Fibroblast of peridontal ligament (primary cell): ENCODE results near the gene TMCO6.
"Not testable (repeated sequence)": the region's sequence is repeated elsewhere in the genome, so short reads cannot be mapped to it uniquely, and the experiment has no call there.

Experiments
- DNase-seq: peaks from one replicate; pipeline ENCODE4 v3.0.0-alpha.2; 2010; ENCODE audit errors: extremely low read depth

The TMCO6 gene

DNA sequence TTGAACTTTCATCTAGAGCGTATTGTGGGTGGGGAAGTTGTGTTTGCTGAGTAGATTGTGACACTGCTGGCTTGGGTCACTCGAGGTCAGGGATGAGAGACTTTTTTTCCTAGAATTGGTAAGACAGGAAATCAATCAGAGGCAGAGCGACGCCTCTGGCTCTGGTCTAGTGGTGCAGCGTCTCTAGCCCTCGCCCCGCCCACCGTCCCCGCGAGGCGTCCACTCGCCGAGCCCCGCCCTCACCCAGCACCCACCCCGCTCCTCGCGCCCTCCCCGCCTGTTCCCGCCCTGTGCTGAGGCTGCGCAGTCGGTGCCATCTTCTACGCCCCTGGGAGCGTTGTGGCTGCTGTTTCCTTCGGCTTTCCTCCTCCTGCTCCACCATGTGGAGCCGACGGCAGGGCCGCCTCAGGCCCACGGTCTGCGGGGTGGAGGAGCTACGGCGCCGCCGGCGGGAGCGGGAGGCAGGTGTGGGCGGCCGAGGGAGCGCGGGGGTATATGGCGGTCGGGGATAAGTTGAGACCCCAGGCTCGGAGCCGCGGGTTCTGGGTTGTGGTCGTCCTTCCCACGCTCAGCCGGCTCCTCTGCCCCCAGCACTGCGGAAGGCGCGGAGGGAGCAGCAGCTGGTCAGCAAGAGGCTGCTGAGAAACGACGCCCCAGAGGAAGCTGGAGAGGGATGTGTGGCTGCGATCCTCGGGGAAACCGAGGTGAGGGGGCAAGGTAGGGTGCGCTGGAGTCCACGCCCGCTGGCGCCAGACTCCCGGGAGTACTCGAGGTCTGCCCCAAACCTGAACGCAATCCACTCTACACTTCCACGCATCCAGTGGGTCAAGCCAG is at the start of gene TMCO6:
Gene TMCO6, plus strand, starts transcription at position 304 of the 834 bp plus-strand sequence. Its CDS starts 77 bp downstream, at position 381.
- peak; percentile 95 for DNase-seq

DNA sequence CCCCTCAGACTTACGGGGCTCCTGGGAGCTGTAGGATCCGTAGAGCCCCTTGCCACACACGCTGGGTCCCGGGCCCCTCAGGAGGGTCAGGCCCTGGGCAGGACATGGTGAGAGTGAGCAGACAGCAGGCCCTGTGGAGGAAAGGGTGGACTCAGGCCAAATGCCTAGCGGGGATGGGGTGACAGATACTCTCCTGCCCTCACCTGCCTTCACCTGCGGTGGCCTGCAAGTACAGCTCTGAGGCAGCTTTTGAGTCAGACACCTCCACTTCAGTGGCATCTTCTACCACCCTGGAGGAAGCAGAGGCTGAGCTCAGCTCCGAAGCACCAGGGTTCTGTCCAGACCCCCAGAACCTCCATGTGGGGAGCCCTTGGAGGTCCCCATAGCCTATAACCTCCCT is 48.4 kb upstream of the TMCO6 start:
- no peak for DNase-seq

DNA sequence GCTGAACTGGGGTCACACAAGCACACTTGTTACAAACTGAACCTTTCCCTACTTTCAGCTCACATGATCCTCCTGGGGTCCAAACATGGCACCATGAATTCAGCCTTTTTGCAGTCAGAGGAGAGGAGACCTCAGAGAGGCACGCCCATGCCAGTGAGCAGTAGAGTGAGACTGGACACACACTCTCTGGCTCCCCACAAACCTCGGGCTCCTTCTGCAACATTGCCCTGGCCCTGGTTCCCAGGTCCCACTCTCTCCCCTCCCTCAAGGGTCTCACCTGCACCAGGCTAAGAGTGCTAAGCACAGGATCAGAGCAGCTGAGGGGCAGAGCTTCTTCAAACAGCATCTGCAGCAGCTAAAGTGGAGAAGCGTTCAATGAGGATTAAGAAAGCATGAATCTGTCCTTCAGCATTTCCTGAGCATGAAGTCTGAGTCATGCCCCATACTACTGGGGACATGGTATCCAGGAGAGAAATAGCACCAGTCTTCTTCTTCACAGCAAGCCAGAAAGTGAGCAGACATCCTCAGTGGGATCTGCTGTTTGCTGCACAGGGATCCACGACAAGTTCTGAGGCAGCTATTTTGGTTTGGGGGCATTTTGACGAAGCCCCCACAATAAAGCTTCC is 47.4 kb upstream of the TMCO6 start:
- DNase-seq, result peak; percentile 22

DNA sequence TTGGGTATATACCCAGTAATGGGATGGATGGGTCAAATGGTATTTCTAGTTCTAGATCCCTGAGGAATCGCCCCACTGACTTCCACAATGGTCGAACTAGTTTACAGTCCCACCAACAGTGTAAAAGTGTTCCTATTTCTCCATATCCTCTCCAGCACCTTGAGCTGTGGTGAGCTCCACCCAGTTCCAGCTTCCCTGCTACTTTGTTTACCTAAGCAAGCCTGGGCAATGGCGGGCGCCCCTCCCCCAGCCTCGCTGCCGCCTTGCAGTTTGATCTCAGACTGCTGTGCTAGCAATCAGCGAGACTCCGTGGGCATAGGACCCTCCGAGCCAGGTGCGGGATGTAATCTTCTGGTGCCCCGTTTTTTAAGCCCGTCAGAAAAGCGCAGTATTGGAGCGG is 46.2 kb upstream of the TMCO6 start:
- not testable (repeated sequence) for DNase-seq

DNA sequence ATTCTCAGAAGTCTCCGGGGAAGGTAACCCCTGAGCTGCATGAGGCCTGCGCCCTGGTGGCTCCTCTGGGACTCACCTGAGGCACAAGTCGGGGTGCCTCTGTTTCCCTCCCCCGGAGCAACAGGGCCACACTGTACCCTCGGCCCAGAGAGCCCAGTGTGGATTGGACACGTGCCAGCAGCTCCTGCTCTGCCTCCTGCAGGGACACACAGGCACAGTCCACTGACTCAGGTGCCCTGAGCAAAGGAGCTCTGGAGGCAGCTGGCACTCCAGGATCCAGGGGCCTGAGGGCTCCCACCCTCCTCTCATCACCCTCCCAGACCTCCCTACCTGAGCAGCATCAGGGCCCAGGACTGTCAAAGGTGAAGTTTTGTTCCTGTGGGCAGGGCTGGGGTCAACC is 45.1 kb upstream of the TMCO6 start:
- DNase-seq, result no peak

DNA sequence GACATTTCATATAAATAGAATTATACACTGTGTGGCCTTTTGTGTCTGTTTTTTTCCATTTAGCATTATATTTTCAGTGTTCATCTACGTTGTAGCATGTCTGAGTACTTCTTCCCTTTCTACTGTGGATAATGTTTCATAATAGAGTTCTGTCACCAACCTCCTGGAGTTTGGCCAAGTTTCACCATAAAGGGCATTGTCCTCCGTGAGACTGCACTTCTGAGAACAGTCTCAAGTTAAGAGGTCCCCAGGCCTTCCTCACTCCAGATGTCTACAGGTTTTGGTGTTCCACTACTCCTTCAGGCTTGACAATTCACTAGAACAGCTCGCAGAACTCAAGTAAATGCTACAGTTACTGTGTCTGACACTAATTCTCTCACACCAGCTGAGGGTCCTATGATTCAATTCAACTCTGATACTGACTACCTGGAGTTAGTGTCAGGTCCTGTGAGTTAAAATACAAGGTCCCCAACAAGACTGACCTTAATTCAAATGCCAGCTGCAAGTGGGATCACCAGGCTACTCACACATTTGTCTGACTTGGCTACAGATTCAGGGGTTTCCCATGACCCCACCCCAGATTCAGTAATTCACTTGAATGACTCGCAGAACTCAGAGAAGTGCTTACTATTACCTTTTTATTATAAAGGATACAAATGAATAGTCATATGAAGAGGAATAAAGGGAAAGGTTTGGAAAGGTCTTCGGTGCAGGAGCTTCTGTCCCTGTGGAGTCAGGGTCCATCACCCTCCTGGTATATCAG is 43.5 kb upstream of the TMCO6 start:
- DNase-seq, result no peak

DNA sequence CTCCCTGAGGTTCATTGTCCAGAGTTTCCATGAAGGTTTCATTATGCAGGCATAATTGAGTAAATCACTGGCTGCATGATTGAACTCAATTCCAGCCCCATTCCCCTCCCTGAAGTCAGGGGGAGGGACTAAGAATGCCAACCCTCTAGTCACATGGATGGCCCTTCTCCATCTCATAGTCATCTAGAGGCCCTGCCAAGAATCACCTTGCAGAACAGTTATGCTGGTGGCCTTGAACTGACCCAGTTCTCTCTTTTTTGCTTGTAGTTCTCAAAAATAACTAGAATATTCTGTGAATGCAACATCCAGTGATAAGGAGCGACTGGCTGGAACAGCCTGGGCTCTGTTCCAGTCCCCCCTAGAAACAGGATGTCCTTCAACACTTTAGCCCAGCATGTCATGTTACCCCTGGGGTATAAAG is 42.9 kb upstream of the TMCO6 start:
- DNase-seq, result no peak

DNA sequence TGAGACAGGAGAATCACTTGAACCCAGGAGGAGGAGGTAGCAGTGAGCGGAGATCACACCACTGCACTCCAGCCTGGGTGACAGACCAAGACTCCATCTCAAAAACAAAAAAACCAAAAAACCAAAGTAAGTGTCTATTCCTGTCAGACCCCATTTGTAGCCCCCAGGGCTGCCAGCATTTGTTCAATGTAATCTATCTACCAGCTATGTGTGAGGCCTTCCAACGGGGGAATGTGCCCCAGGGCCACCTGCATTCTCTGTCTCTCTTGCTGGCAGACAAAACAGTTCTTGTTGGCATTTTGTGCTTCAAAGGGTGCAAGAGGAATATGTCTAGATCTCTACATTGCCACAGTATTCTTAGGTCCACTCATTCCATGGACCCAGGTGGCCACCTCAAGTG is 40.4 kb upstream of the TMCO6 start:
- DNase-seq, result no peak

DNA sequence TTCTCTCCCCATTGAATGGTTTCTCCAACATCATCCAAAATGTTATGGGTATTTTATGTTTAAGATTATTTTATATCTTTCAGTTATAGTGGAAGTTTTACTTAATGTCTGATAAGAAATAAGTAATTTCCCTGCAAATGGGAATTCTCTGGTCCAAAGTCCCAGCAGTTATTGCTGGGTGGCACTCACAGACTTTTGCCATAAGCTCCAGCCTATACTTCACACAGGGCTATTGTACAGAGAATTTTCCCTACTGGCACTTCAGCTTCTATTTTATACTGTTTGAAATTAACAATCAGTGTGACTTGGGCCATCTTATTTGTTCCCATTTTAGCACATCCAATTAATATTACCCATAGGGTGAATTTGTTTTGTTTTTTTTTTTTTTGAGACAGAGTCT is 39.2 kb upstream of the TMCO6 start:
- DNase-seq, result no peak

DNA sequence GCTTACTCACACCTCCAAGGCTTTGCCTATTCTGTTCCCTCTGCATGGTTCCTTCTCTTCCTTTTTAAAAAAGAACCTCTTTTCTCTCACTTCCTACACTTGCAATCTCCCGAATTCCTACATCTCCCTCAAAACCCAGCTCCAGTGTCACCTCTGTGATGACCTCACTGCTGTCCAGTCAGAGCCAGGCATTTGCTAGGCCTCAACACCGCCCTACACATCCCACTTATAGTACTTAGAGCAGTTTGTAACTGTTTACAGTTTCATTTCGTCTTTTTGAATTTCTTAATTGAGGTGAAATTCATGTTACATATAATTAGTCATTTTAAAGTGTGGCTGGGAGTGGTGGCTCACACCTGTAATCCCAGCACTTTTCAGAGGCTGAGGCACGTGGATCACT is 37.1 kb upstream of the TMCO6 start:
- no peak for DNase-seq

DNA sequence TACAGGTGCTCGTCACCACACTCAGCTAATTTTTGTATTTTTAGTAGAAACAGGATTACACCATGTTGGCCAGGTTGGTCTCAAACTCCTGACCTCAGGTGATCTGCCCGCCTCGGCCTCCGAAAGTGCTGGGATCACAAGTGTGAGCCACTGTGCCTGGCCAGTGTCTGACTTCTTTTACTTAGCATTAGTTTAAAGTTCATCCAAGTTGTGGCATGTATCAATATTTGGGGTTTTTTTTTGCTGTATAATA is 35.9 kb upstream of the TMCO6 start:
- not testable (repeated sequence) for DNase-seq

DNA sequence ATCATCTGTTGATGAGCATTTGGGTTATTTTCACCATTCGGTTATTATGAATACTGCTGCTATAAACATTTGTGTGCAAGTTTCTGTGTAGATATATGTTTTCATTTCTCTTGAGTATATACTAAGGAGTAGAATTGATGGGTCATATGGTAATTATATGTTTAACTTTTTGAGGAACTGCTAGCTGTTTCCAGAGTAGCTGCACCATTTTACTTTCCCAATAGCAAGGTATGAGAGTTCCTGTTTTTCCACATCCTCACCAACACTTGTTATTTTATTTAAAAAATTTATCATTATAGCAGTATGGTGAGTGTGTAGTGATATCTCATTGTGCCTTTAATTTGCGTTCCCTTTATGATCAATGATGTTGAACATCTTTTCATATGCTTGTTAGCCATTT is 35.5 kb upstream of the TMCO6 start:
- no peak for DNase-seq

DNA sequence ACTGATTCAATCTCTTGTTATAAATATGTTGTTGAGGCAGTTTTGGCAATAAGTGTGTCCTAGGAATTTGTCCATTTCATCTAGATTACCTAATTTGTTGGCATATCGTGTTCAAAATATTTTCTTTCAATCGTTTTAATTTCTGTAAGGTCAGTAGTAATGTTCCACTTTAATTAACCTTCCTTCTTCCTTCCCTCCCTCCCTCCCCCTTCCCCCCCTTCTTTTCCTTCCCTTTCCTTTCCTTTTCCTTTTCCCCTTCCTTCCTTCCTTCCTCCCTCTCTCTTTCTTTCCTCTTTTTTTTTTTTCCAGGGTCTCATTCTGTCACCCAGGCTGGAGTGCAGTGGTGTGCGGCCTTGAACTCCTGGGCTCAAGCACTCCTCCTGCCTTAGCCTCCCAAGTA is 33.4 kb upstream of the TMCO6 start:
- DNase-seq, result no peak

DNA sequence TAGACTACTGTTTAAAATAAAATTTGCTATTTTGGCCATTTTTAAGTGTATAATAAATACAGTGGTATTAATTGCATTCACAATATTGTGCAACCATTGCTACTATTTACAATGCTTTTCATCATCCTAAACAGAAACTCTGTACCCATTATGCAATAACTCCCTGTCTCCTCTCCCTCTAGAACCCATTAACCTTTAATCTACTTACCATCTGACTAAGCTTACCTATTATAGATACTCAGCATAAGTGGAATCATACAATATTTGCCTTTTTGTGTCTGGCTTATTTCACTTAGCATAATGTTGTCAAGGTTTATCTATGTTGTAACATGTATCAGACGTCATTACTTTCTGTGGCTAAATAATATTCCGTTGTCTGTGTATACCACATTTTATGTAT is 32.2 kb upstream of the TMCO6 start:
- no peak for DNase-seq

DNA sequence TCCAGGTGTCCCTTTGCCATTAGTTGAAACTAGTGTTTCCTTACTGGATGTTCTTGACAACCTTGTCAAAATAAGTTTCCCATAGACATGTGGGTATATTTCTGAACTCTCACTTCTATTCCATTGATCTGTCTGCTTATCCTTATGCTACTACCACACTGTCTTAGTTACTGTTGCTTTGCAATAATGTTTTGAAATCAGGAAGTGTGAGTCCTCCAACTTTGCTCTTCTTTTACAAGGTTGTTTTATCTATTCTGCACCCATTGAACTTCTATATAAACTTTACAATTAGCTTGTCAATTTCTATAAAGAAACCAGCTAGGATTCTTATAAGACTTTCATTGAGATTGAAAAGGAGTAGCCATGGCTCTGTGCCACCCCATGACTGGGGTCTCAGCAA is 30.5 kb upstream of the TMCO6 start:
- no peak for DNase-seq

DNA sequence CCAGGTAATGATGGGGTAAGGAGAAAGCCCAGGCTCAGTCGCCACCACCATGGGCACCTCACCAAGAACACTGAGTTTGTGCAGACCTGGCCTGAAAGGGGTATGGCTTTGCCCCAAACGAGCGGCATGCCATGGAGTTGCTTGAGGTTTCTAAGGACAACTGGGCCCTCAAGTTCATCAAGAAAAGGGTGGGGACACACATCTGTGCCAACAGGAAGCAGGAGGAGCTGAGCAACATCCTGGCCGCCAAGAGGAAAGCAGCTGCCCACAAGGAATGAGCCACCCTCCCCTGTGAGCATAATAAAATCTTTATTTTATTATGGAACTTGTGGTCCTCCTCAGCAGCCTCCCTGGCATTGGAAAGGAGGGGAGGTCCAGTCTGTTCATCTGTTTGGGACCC is 30.1 kb upstream of the TMCO6 start:
- no peak for DNase-seq

DNA sequence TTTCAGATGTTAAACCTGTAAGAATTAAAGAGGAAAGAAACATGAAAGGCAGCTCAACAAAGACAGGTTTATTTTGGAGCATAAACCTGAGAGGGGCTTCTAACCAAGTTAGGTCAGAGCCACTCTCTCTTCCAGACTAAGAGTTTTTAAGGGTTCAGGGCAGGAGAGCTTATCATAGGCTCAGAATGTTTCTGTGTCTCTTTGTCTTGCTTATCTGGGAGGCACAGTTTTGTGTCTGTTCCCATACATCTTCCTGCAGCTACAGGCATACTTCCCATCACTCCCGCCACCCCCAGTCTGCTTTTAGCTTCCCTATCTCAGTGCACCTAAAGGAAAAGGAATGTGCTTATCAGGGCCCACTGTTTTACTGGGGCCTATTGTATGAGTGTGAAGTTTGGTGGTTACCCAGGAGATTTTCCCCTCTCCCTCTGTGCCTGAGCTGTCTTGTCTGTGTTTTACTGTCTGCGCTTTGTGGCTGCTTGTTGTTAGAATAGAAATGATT is 28.2 kb upstream of the TMCO6 start:
- DNase-seq, result no peak

DNA sequence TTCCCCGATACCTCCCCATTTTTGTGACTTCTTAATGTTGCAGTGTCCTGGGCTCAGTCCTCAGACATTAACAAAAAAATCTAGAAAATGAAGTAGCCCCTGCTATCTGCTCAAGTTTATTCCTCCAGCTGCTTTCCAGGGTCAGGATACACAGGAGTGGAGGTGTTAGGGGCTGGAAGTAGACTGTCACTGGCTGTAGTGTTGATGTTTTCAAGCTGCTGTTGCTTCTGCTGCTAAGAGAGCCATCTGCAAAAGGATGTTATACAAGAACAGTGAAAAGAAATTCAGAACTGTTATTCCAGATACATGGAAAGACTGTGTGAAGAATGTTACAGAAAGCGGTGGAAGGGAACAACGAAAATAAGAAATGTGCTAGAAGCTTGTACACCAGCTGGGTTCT is 16.9 kb upstream of the TMCO6 start:
- no peak for DNase-seq

DNA sequence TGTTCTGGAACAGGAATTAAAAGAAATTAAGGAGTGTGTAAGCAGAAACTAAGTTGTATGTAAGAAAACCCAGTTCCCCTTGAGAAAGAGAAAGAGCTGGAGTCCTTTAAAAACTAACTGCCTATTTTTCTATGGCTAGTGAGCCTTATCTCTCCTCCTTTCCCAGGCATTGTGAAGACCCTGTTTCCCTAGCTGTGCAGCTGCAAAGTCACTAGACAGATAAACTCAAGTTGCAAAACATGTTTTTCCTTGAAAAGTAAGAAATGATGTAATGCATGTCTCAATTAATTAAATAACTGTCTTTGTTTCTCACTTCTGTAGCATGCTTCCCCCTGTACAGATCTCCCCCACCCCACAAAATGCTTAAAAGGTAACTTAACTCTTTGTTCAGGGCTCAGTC is 16.2 kb upstream of the TMCO6 start:
- DNase-seq, result not testable (repeated sequence)

DNA sequence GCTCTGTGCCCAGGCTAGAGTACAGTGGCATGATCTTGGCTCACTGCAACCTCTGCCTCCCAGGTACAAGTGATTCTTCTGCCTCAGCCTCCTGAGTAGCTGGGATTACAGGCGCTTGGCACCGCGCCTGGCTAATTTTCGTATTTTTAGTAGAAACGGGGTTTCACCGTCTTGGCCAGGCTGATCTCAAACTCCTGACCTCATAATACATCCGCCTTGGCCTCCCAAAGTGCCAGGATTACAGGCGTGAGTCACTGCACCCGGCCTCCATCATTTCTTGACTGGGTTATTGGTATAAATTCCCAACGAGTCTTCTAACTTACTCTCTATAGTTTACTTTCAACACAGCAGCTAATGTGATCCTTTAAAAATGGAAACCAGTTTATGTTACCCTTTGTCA is 14.4 kb upstream of the TMCO6 start:
- DNase-seq, result not testable (repeated sequence)

DNA sequence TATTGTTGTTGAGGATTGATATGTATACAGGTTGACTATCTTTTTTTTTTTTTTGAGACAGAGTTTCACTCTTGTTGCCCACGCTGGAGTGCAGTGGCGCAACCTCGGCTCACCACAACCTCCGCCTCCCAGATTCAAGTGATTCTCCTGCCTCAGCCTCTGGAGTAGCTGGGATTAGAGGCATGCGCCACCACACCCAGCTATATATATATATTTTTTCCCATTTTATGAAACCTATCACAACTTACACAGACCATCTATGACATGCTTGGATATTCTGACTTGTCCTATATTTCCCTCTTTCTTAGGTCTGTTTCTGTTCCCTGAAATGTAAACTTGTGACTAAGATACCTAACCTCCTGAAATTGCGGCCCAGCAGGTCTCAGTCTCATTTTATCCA is 11.3 kb upstream of the TMCO6 start:
- no peak for DNase-seq

DNA sequence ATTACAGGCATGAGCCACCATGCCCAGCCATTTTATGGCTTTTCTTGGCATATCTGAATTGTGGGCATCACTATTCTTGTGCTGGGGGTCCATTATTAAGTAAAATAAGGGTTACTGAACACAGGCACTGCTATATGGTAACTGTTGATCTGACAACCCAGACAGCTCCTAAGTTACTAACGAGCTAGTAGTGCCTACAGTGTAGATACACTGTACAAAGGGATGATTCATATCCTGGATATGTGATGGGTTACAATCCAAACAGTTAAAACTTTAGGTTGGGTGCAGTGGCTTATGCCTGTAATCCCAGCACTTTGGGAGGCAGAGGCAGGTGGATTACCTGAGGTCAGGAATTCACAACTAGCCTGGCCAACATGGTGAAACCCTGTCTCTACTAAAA is 10.5 kb upstream of the TMCO6 start:
- DNase-seq, result no peak
